Measurements from ENCODE around the gene UBAP1.
A peak's percentile ranks its signal among the peaks of the same experiment; 100 is the strongest.
"Not testable (repeated sequence)": the region's sequence is repeated elsewhere in the genome, so short reads cannot be mapped to it uniquely, and the experiment has no call there.

UBAP1 gene

GRCh38 chr9:34177593-34178435, 1.0 kb upstream of the UBAP1 start:
- DNase-seq: no peak

- peak; percentile 79 for DNase-seq
Observed at GRCh38 chr9:34179213-34180136, 632 bp downstream of the UBAP1 start.

- no peak for DNase-seq
Observed at GRCh38 chr9:34185778-34186551, 7.1 kb downstream of the UBAP1 start.

- no peak for DNase-seq
Observed at GRCh38 chr9:34187891-34188240, 9.0 kb downstream of the UBAP1 start.

- DNase-seq: peak; percentile 10
Observed at GRCh38 chr9:34190996-34191892, 12.4 kb downstream of the UBAP1 start.

GRCh38 chr9:34195143-34195542, 16.3 kb downstream of the UBAP1 start:
- no peak for DNase-seq

- not testable (repeated sequence) for DNase-seq
Observed at GRCh38 chr9:34197286-34197685, 18.4 kb downstream of the UBAP1 start.

- DNase-seq: no peak
Observed at GRCh38 chr9:34197756-34198711, 19.2 kb downstream of the UBAP1 start.

GRCh38 chr9:34200092-34200491, 21.2 kb downstream of the UBAP1 start:
- DNase-seq: no peak

- DNase-seq: no peak
Observed at GRCh38 chr9:34203275-34203991, 24.6 kb downstream of the UBAP1 start.

- no peak for DNase-seq
Observed at GRCh38 chr9:34203992-34204635, 25.3 kb downstream of the UBAP1 start.

- no peak for DNase-seq
Observed at GRCh38 chr9:34205102-34205501, 26.3 kb downstream of the UBAP1 start.

GRCh38 chr9:34206561-34206960, 27.7 kb downstream of the UBAP1 start:
- no peak for DNase-seq

GRCh38 chr9:34211395-34211794, 32.6 kb downstream of the UBAP1 start:
- DNase-seq: no peak

- not testable (repeated sequence) for DNase-seq
Observed at GRCh38 chr9:34214354-34215000, 35.6 kb downstream of the UBAP1 start.

- DNase-seq: no peak
Observed at GRCh38 chr9:34216325-34216724, 37.5 kb downstream of the UBAP1 start.

- not testable (repeated sequence) for DNase-seq
Observed at GRCh38 chr9:34217015-34217414, 38.2 kb downstream of the UBAP1 start.

- no peak for DNase-seq
Observed at GRCh38 chr9:34218446-34218845, 39.6 kb downstream of the UBAP1 start.
